Endothelial cell of umbilical vein (primary cell): ENCODE measurements around the gene SESN3. TPM values are rescaled to one million over a fixed set of nuclear protein-coding genes. Genes with fewer than 3 reads are reported as not detected.

Experiments used
- BruUV-seq: library from RNA; stranded (reverse); fragments of 400-500 nt; replicated peaks from 2 replicates; lab custom pipeline; 2021; lab: Mats Ljungman, UMichigan
- CTCF ChIA-PET: fragments of 300-600, 350-600 bp; sonication (Branson Sonifier 250); formaldehyde crosslinking; loops from one replicate; lab custom pipeline; 2021; ENCODE audit warnings: antibody characterized with exemption, inconsistent platforms; lab: Charles Lee
- POLR2A ChIA-PET: fragments of 300-600, 350-600 bp; sonication (Branson Sonifier 250); formaldehyde crosslinking; loops from one replicate; lab custom pipeline; 2021; ENCODE audit warnings: antibody characterized with exemption, inconsistent platforms; lab: Charles Lee
- DNase-seq: peaks from one replicate; pipeline ENCODE4 v3.0.0-alpha.2; 2011; ENCODE audit warnings: low read depth, low spot score
- FAIRE-seq: peaks from 2 replicates; lab custom pipeline; 2011; peaks lifted over from hg19 to GRCh38; lab: Jason Lieb, UNC
- H2AFZ ChIP-seq: 2 replicates; pipeline ENCODE4 v1.6.0; 2012; ENCODE audit warnings: low read depth, low read length, control low read depth, inconsistent platforms
- H3K27ac ChIP-seq: 2 replicates; pipeline ENCODE4 v1.5.1; 2011; ENCODE audit warnings: low read depth, mild to moderate bottlenecking, control low read depth, low read length, moderate library complexity; ENCODE audit not compliant: insufficient read depth
- H3K27me3 ChIP-seq, 2 experiments: 2 replicates each; pipeline versions ENCODE4 v1.6.0 to v1.6.1; 2011; ENCODE audit warnings: low read length in 2 of 2, mixed read lengths in 1 of 2; ENCODE audit not compliant: control insufficient read depth in 2 of 2, insufficient read depth in 2 of 2
- H3K36me3 ChIP-seq, 2 experiments: 2 replicates in 1 of 2; 3 replicates in 1 of 2; pipeline ENCODE4 v1.5.1; 2011; ENCODE audit warnings: low read length in 2 of 2, mild to moderate bottlenecking in 1 of 2, moderate library complexity in 1 of 2; ENCODE audit not compliant: control insufficient read depth in 2 of 2, insufficient read depth in 2 of 2; ENCODE audit errors: extremely low read depth in 1 of 2
- H3K4me1 ChIP-seq: 3 replicates; pipeline ENCODE4 v1.5.1; 2011; ENCODE audit warnings: mild to moderate bottlenecking, low read length; ENCODE audit not compliant: control insufficient read depth, insufficient read depth; ENCODE audit errors: extremely low read depth
- H3K4me2 ChIP-seq: 2 replicates; pipeline ENCODE4 v1.6.1; 2011; ENCODE audit warnings: low read length, control low read depth, mixed read lengths; ENCODE audit not compliant: insufficient read depth
- H3K4me3 ChIP-seq, 3 experiments: fragments of 200-600 bp in 1 of 3; sonication (generic), shearing (Covaris generic) in 1 of 3; replicated peaks in 1 of 3; 2 replicates each; pipeline ENCODE4 v1.5.1; 2011 to 2016; ENCODE audit warnings: control low read depth in 3 of 3, low read length in 3 of 3, mild to moderate bottlenecking in 2 of 3, inconsistent platforms in 1 of 3, low read depth in 1 of 3, moderate library complexity in 1 of 3; ENCODE audit not compliant: insufficient read depth in 1 of 3
- H3K79me2 ChIP-seq: 2 replicates; pipeline ENCODE4 v1.6.0; 2012; ENCODE audit warnings: low read length, inconsistent platforms; ENCODE audit not compliant: control insufficient read depth, insufficient read depth
- H3K9ac ChIP-seq: replicated peaks from 2 replicates; pipeline ENCODE3; 2011; ENCODE audit warnings: low read length, control low read depth; ENCODE audit not compliant: insufficient read depth; ENCODE audit errors: extremely low read depth
- H3K9me1 ChIP-seq: replicated peaks from 3 replicates; pipeline ENCODE4 v1.6.0; 2011; ENCODE audit warnings: mild to moderate bottlenecking, low read length; ENCODE audit not compliant: control insufficient read depth, insufficient read depth; ENCODE audit errors: extremely low read depth
- H3K9me3 ChIP-seq: replicated peaks from 2 replicates; pipeline ENCODE4 v1.5.1; 2012; ENCODE audit warnings: low read length, inconsistent platforms; ENCODE audit not compliant: control insufficient read depth, insufficient read depth
- H4K20me1 ChIP-seq: replicated peaks from 2 replicates; pipeline ENCODE3; 2011; ENCODE audit warnings: mild to moderate bottlenecking, low read length; ENCODE audit not compliant: control insufficient read depth, insufficient read depth; ENCODE audit errors: extremely low read depth
- CTCF ChIP-seq, 2 donors: IDR thresholded peaks; 1 replicate in 1 of 2; 2 replicates in 1 of 2; pipeline ENCODE4 v1.5.1; 2011; ENCODE audit warnings: low read length in 2 of 2, mild to moderate bottlenecking in 2 of 2, moderate library complexity in 2 of 2, control low read depth in 1 of 2, inconsistent platforms in 1 of 2, low read depth in 1 of 2; ENCODE audit not compliant: insufficient read depth in 1 of 2; ENCODE audit errors: extremely low read depth in 1 of 2
- EZH2 ChIP-seq: IDR thresholded peaks from 2 replicates; pipeline ENCODE4 v1.6.1; 2012; ENCODE audit warnings: borderline replicate concordance, low read depth, mild to moderate bottlenecking, moderate library complexity, low read length, inconsistent platforms; ENCODE audit not compliant: severe bottlenecking
- FOS ChIP-seq: IDR thresholded peaks from 2 replicates; pipeline ENCODE4 v1.6.1; 2011; ENCODE audit warnings: mild to moderate bottlenecking, low read length, moderate library complexity, borderline replicate concordance; ENCODE audit not compliant: insufficient read depth
- GATA2 ChIP-seq: IDR thresholded peaks from 2 replicates; pipeline ENCODE4 v1.7.0; 2011; ENCODE audit warnings: low read depth, mild to moderate bottlenecking, moderate library complexity, mixed read lengths, low read length; ENCODE audit not compliant: insufficient read length, insufficient read depth
- JUN ChIP-seq: IDR thresholded peaks from 2 replicates; pipeline ENCODE4 v1.6.1; 2011; ENCODE audit warnings: borderline replicate concordance, low read depth; ENCODE audit not compliant: insufficient read length, insufficient read depth
- MAX ChIP-seq: IDR thresholded peaks from 2 replicates; pipeline ENCODE4 v1.6.1; 2011; ENCODE audit not compliant: insufficient read depth, insufficient read length
- MYC ChIP-seq: IDR thresholded peaks from one replicate; pipeline ENCODE4 v1.6.1; 2011; ENCODE audit warnings: mild to moderate bottlenecking, low read depth, low read length
- POLR2A ChIP-seq: IDR thresholded peaks from 2 replicates; pipeline ENCODE4 v1.6.1; 2012; ENCODE audit warnings: low read depth, mild to moderate bottlenecking, control low read depth, low read length
- POLR2AphosphoS5 ChIP-seq: IDR thresholded peaks from 2 replicates; pipeline ENCODE4 v1.6.1; 2012; ENCODE audit warnings: low read depth, mild to moderate bottlenecking, control low read depth, low read length, moderate library complexity; ENCODE audit not compliant: insufficient read depth
- dilution Hi-C: fragments of 300-500 bp; cut with MboI; formaldehyde crosslinking; loops from one replicate; pipeline ENCODE4 v1.15.0; 2019; ENCODE audit warnings: low sequenced_read_pairs; ENCODE audit not compliant: extremely low pct_ligation_motif_present
- intact Hi-C: fragments of 100-400 bp; cut with micrococcal nuclease; formaldehyde crosslinking; loops from one replicate; pipeline ENCODE4 v1.10.0; 2022
- polyA plus RNA-seq, 4 experiments: library from polyadenylated mRNA; depleted of rRNA in 3 of 4; stranded (reverse) in 3 of 4; unstranded in 1 of 4; fragments of >200 nt; gene quantifications; 2 replicates each; pipeline versions ENCODE4 v1.2.1 to v1.2.3, GENCODE V29; 2011 to 2012; ENCODE audit warnings: missing spikeins in 1 of 4
- total RNA-seq: library from RNA; stranded (reverse); gene quantifications from 2 replicates; pipeline ENCODE4 v1.2.3, GENCODE V29; 2021

The SESN3 gene
- total and polyA plus RNA-seq, 2 donors (not counting 3 experiments of a cell fraction or from before 2014, with no cell fraction given), result 1.6 to 6.9 TPM

GRCh38 chr11:95149651-95150364, 81.2 kb downstream of the SESN3 start:
- Histone ChIP-seq H3K9me3 (no peaks in the 10 kb centered on the region), H3K4me2 (peak overlapping the region; percentile 48), H3K9me1 (no peaks in the 10 kb centered on the region), H3K4me1 (peaks cover 39% of the 10 kb centered on the region), H3K27me3 (no peaks in the 10 kb centered on the region), H2AFZ (peak overlapping the region; percentile 94), H3K79me2 (no peaks in the 10 kb centered on the region), H3K36me3 (no peaks in the 10 kb centered on the region), H3K4me3 (no peak overlapping the region), H3K27ac (peak overlapping the region; percentile 62), H4K20me1 (no peaks in the 10 kb centered on the region), H3K9ac (peak overlapping the region; percentile 58)
- DNase-seq (peak; percentile 61), FAIRE-seq (peak; percentile 71)
- TF ChIP-seq POLR2AphosphoS5, result peak; percentile 41
- TF ChIP-seq POLR2A, result no peak
- POLR2A ChIA-PET, result interaction anchor here (0.7 to 1.7 kb wide), 2 partner anchors 83 to 177 kb away, joined by 3 to 9 read pairs; partner anchors contain the start of genes CWC15 and SRSF8
- dilution Hi-C loops (no loop called here), intact Hi-C loops (loop anchor here (1.0 to 10.0 kb wide), 2 partner anchors 42 to 215 kb away; no protein-coding TSS in a partner anchor)
- no TSS peak for BruUV-seq
- CTCF ChIA-PET, result interaction anchor here (0.7 to 9.6 kb wide), 17 partner anchors 13 to 1254 kb away, joined by 3 to 176 read pairs (median 4); partner anchors contain the start of genes CWC15, ENDOD1, KDM4D and SESN3

- TF ChIP-seq GATA2 (no peak), JUN (no peak), EZH2 (no peak), MAX (no peak), MYC (no peak), POLR2AphosphoS5 (no peak), CTCF (IDR thresholded peaks at IDR 0.05; ENCODE audit: extremely low read depth in 1 of 2, insufficient read depth in 1 of 2, low read depth in 1 of 2, low read length in 2 of 2) (no peak), FOS (no peak), POLR2A (no peak)
- ChIA-PET POLR2A (interaction anchor here (0.5 kb wide), 1 partner anchor 40 kb away, joined by 3 read pairs; no protein-coding TSS in a partner anchor), CTCF (interaction anchor here (1.4 to 2.7 kb wide), 3 partner anchors 12 to 642 kb away, joined by 3 to 8 read pairs (median 6); no protein-coding TSS in a partner anchor)
- Histone ChIP-seq H2AFZ (no peak overlapping the region), H3K9me3 (no peaks in the 10 kb centered on the region), H3K27ac (no peak overlapping the region), H4K20me1 (no peaks in the 10 kb centered on the region), H3K36me3 (no peaks in the 10 kb centered on the region), H3K4me3 (no peak overlapping the region), H3K27me3 (no peaks in the 10 kb centered on the region), H3K9ac (no peak overlapping the region), H3K9me1 (no peaks in the 10 kb centered on the region), H3K79me2 (no peaks in the 10 kb centered on the region), H3K4me2 (no peak overlapping the region), H3K4me1 (peaks cover 47% of the 10 kb centered on the region)
- FAIRE-seq, result no peak
- intact Hi-C loops (no loop called here), dilution Hi-C loops (no loop called here)
- no TSS peak for BruUV-seq
- no peak for DNase-seq
These were observed 82.1 kb downstream of the SESN3 start for GRCh38 chr11:95148938-95149337.
